Activated CD8-positive, alpha-beta T cell treated with anti-CD3 and anti-CD28 coated beads for 36 hours (primary cell): ENCODE measurements around the gene RETN. TPM values are rescaled to one million over a fixed set of nuclear protein-coding genes. Genes with fewer than 3 reads are reported as not detected.
A peak's percentile ranks its signal among the peaks of the same experiment; 100 is the strongest.

Experiments used
- ATAC-seq: fragments of 200-7000 bp; cut with Tn5 transposase; one replicate; pipeline ENCODE4 v1.10.0; 2021; ENCODE audit warnings: mild to moderate bottlenecking, moderate library complexity
- CTCF ChIA-PET: fragments of 350-600 bp; sonication (Branson Sonifier 250); formaldehyde crosslinking; loops from one replicate; lab custom pipeline; 2021; ENCODE audit warnings: antibody characterized with exemption; lab: Charles Lee
- POLR2A ChIA-PET: fragments of 350-600 bp; sonication (Branson Sonifier 250); formaldehyde crosslinking; loops from one replicate; lab custom pipeline; 2021; ENCODE audit warnings: antibody characterized with exemption; lab: Charles Lee
- DNase-seq: peaks from one replicate; pipeline ENCODE4 v3.0.0-alpha.2; 2020
- H3K27ac Mint-ChIP-seq: one replicate; pipeline ENCODE4 v1.8.0; 2021; ENCODE audit warnings: mild to moderate bottlenecking, mixed read lengths
- H3K27me3 Mint-ChIP-seq: one replicate; pipeline ENCODE4 v1.8.0; 2021; ENCODE audit warnings: mixed read lengths
- H3K36me3 Mint-ChIP-seq: one replicate; pipeline ENCODE4 v1.8.0; 2021; ENCODE audit warnings: low read depth, mixed read lengths
- H3K4me1 Mint-ChIP-seq: one replicate; pipeline ENCODE4 v1.8.0; 2021; ENCODE audit warnings: low read depth, mixed read lengths
- H3K4me3 Mint-ChIP-seq: one replicate; pipeline ENCODE4 v1.8.0; 2021; ENCODE audit warnings: mild to moderate bottlenecking, moderate library complexity, mixed read lengths
- H3K9me3 Mint-ChIP-seq: one replicate; pipeline ENCODE4 v1.8.0; 2021; ENCODE audit warnings: mixed read lengths
- intact Hi-C: fragments of 100-400 bp; cut with micrococcal nuclease; formaldehyde crosslinking; loops from one replicate; pipeline ENCODE4 v1.10.0; 2022
- total RNA-seq, 2 experiments: library from RNA; stranded (reverse); gene quantifications; one replicate each; pipeline ENCODE4 v1.2.3, GENCODE V29; 2021
- TF ChIP-seq, protein P1 (sequence below): fragments of 200-600 bp; IDR thresholded peaks from one replicate; pipeline ENCODE4 v1.8.0; 2022; ENCODE audit warnings: antibody characterized with exemption, mild to moderate bottlenecking

Gene RETN
- total RNA-seq, 2 experiments from 2014 or later: not detected

DNA sequence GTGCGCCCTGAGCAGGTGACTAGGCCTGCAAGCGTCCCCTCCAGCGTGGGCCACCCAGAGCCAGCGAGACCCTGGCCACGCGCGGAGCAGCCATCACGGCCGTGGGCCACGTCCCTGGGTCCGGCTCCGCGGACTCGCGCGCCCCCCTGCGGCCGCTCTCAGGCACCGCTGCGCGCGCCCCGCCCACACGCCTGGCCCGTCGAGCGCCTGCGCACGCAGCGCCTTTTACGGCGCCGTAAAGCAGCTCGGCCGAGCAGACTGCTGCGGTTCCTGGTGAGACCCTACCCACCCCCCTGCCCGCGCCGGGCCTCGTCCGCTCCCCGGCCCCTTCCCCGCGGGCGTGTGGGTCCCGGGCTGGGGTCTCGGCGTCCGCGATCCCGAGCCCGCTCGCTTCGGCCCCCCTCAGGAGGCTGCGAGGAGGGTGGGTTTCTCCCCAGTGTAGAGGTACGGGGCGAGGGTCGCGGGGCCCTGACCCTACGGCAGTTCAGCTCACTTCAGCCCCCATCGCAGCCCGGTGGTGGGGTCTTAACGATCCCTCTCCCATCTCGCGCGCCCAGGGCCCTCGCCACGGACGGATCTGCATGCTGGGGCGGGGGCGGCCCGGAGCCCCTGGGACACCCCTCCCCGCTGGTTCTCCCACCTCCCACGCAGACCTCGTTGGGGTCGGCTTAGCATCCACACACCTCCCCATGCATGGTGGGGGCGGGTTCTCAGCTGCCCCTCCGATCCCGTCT is 11.9 kb downstream of the RETN start, which contains the start of gene TRAPPC5:
Gene TRAPPC5 (plus strand): TSS at position 228 of the 734 bp plus-strand sequence. CDS start 1,421 bp downstream, outside the sequence.
- peak; percentile 88 for DNase-seq
- peaks cover 27% of the 10 kb centered on the region for H3K27me3 Mint-ChIP-seq
- ChIA-PET POLR2A (interaction anchor here (0.7 to 1.9 kb wide), 8 partner anchors 12 to 112 kb away, joined by 3 to 6 read pairs (median 4); partner anchors contain the start of genes PET100, RETN, STXBP2 and XAB2), CTCF (interaction anchor here (0.6 to 3.6 kb wide), 68 partner anchors 8 to 578 kb away, joined by 3 to 74 read pairs (median 4); partner anchors contain the start of genes CD209, PET100, PNPLA6 and RETN)
- H3K9me3 Mint-ChIP-seq: no peaks in the 10 kb centered on the region
- TF ChIP-seq, protein P1, sequence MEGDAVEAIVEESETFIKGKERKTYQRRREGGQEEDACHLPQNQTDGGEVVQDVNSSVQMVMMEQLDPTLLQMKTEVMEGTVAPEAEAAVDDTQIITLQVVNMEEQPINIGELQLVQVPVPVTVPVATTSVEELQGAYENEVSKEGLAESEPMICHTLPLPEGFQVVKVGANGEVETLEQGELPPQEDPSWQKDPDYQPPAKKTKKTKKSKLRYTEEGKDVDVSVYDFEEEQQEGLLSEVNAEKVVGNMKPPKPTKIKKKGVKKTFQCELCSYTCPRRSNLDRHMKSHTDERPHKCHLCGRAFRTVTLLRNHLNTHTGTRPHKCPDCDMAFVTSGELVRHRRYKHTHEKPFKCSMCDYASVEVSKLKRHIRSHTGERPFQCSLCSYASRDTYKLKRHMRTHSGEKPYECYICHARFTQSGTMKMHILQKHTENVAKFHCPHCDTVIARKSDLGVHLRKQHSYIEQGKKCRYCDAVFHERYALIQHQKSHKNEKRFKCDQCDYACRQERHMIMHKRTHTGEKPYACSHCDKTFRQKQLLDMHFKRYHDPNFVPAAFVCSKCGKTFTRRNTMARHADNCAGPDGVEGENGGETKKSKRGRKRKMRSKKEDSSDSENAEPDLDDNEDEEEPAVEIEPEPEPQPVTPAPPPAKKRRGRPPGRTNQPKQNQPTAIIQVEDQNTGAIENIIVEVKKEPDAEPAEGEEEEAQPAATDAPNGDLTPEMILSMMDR: peak; percentile 99
- peaks cover 15% of the 10 kb centered on the region for H3K36me3 Mint-ChIP-seq
- H3K27ac Mint-ChIP-seq: peak within 1 kb of the TSS; percentile 95
- peak; percentile 38 for ATAC-seq
- intact Hi-C loops: loop anchor here (5.0 kb wide), 2 partner anchors 113 to 117 kb away; no protein-coding TSS in a partner anchor
- H3K4me3 Mint-ChIP-seq: peak within 1 kb of the TSS; percentile 92
- peaks cover 52% of the 10 kb centered on the region for H3K4me1 Mint-ChIP-seq

GRCh38 chr19:7681340-7682174 is 12.7 kb downstream of the RETN start:
- CTCF ChIA-PET: interaction anchor here (0.6 to 3.6 kb wide), 65 partner anchors 9 to 579 kb away, joined by 3 to 74 read pairs (median 5); partner anchors contain the start of genes CD209, PET100, PNPLA6 and RETN

GRCh38 chr19:7682175-7682855 is 13.5 kb downstream of the RETN start:
- H3K27ac Mint-ChIP-seq: no peak overlapping the region
- H3K9me3 Mint-ChIP-seq: no peaks in the 10 kb centered on the region
- no peak for ATAC-seq

More at GRCh38 chr19:7681340-7682174, 12.7 kb downstream of the RETN start:
- Mint-ChIP-seq H3K4me3 (peak overlapping the region; percentile 92), H3K27me3 (peaks cover 20% of the 10 kb centered on the region), H3K36me3 (peaks cover 15% of the 10 kb centered on the region), H3K9me3 (no peaks in the 10 kb centered on the region), H3K4me1 (peaks cover 46% of the 10 kb centered on the region), H3K27ac (peak overlapping the region; percentile 95)
- POLR2A ChIA-PET: interaction anchor here (0.7 to 1.9 kb wide), 8 partner anchors 13 to 113 kb away, joined by 3 to 6 read pairs (median 4); partner anchors contain the start of genes PET100, RETN, STXBP2 and XAB2
- intact Hi-C loops: loop anchor here (5.0 kb wide), 2 partner anchors 114 to 116 kb away; no protein-coding TSS in a partner anchor
- peak; percentile 71 for ATAC-seq
- peak; percentile 96 for DNase-seq
- TF ChIP-seq, protein P1: peak; percentile 68

More at GRCh38 chr19:7682175-7682855, 13.5 kb downstream of the RETN start:
- TF ChIP-seq, protein P1: no peak
- DNase-seq: no peak
- intact Hi-C loops: loop anchor here (5.0 kb wide), 2 partner anchors 115 kb away; no protein-coding TSS in a partner anchor
- POLR2A ChIA-PET: no interaction called here
- peaks cover 39% of the 10 kb centered on the region for H3K4me1 Mint-ChIP-seq
- CTCF ChIA-PET: interaction anchor here (3.2 to 3.6 kb wide), 2 partner anchors 13 to 118 kb away, joined by 28 to 50 read pairs; partner anchors contain the start of gene RETN
- peaks cover 15% of the 10 kb centered on the region for H3K36me3 Mint-ChIP-seq
- peak overlapping the region; percentile 92 for H3K4me3 Mint-ChIP-seq
- peaks cover 13% of the 10 kb centered on the region for H3K27me3 Mint-ChIP-seq
